ENCODE measurements around the gene PHF12. TPM values are rescaled to one million over a fixed set of nuclear protein-coding genes. Genes with fewer than 3 reads are reported as not detected.
A peak's percentile ranks its signal among the peaks of the same experiment; 100 is the strongest.

Gene PHF12
- total and polyA plus RNA-seq, 10 of the 15 experiments (the other 5 are each of a cell fraction or from before 2014, with no cell fraction given) = 1.3 to 43.9 (median 19.2) TPM

DNA sequence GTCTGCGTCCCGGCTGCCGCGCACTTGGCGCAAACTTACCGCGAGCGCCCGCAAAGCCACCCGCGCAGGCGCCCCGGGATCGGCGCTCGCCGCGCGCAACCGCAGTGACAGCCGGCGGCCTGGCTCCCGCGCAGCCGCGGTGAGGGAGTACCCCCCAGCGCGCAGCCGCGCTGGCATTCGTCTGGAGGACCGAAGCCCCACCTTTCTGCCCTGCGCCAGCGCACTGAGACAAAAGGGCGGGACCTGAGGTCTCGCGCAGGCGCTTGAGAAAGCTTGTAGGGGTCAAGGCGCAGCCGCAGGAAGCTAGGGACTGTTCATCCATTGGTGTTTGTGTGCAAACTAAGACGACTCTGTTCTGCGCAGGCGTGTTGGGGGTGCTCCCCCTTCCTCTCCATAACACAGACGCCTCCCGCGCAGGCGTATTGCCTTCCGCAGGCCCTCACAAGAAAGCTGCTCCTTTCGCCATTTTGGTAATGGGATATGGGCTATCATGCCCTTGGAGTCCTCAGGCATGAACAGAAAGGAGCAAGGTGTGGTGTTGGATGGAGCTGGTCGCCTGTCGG, at the start of gene PHF12 (continued):
- TF ChIP-seq, protein P1, sequence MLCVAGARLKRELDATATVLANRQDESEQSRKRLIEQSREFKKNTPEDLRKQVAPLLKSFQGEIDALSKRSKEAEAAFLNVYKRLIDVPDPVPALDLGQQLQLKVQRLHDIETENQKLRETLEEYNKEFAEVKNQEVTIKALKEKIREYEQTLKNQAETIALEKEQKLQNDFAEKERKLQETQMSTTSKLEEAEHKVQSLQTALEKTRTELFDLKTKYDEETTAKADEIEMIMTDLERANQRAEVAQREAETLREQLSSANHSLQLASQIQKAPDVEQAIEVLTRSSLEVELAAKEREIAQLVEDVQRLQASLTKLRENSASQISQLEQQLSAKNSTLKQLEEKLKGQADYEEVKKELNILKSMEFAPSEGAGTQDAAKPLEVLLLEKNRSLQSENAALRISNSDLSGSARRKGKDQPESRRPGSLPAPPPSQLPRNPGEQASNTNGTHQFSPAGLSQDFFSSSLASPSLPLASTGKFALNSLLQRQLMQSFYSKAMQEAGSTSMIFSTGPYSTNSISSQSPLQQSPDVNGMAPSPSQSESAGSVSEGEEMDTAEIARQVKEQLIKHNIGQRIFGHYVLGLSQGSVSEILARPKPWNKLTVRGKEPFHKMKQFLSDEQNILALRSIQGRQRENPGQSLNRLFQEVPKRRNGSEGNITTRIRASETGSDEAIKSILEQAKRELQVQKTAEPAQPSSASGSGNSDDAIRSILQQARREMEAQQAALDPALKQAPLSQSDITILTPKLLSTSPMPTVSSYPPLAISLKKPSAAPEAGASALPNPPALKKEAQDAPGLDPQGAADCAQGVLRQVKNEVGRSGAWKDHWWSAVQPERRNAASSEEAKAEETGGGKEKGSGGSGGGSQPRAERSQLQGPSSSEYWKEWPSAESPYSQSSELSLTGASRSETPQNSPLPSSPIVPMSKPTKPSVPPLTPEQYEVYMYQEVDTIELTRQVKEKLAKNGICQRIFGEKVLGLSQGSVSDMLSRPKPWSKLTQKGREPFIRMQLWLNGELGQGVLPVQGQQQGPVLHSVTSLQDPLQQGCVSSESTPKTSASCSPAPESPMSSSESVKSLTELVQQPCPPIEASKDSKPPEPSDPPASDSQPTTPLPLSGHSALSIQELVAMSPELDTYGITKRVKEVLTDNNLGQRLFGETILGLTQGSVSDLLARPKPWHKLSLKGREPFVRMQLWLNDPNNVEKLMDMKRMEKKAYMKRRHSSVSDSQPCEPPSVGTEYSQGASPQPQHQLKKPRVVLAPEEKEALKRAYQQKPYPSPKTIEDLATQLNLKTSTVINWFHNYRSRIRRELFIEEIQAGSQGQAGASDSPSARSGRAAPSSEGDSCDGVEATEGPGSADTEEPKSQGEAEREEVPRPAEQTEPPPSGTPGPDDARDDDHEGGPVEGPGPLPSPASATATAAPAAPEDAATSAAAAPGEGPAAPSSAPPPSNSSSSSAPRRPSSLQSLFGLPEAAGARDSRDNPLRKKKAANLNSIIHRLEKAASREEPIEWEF (IDR thresholded peaks at IDR 0.05; ENCODE audit: insufficient replicate concordance, low read depth, low read length) = no peak
- TF ChIP-seq TARDBP (IDR thresholded peaks at IDR 0.05; ENCODE audit: borderline replicate concordance) (no peak), FOS (IDR thresholded peaks at IDR 0.05; ENCODE audit: borderline replicate concordance, extremely low read depth, insufficient read length) (no peak), RCOR1 (conservative IDR thresholded peaks at IDR 0.05; ENCODE audit: low read depth, low read length) (no peak), CHD4 (IDR thresholded peaks at IDR 0.05) (no peak), ESRRA (IDR thresholded peaks at IDR 0.05; ENCODE audit: low read length) (peak; percentile 70; the same call in 1 of the 2 replicates), FOXM1 (IDR thresholded peaks at IDR 0.05; ENCODE audit: low read depth, low read length) (no peak), PAX8 (IDR thresholded peaks at IDR 0.05) (no peak; the same call in 1 of the 2 replicates), SPI1 (IDR thresholded peaks at IDR 0.05; ENCODE audit: borderline replicate concordance, insufficient read depth, low read depth, low read length) (peak; percentile 22; the same call in 1 of the 2 replicates), ZNF274 (IDR thresholded peaks at IDR 0.05; ENCODE audit: insufficient read depth, insufficient read length) (no peak), MEF2B (IDR thresholded peaks at IDR 0.05; ENCODE audit: partially characterized antibody, poor library complexity, severe bottlenecking) (no peak), STAT3 (IDR thresholded peaks at IDR 0.05; ENCODE audit: low read depth, low read length) (no peak)
- TF ChIP-seq, protein P2, sequence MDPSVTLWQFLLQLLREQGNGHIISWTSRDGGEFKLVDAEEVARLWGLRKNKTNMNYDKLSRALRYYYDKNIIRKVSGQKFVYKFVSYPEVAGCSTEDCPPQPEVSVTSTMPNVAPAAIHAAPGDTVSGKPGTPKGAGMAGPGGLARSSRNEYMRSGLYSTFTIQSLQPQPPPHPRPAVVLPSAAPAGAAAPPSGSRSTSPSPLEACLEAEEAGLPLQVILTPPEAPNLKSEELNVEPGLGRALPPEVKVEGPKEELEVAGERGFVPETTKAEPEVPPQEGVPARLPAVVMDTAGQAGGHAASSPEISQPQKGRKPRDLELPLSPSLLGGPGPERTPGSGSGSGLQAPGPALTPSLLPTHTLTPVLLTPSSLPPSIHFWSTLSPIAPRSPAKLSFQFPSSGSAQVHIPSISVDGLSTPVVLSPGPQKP (IDR thresholded peaks at IDR 0.05; ENCODE audit: low read depth, low read length) = no peak
- TF ChIP-seq, protein P3, sequence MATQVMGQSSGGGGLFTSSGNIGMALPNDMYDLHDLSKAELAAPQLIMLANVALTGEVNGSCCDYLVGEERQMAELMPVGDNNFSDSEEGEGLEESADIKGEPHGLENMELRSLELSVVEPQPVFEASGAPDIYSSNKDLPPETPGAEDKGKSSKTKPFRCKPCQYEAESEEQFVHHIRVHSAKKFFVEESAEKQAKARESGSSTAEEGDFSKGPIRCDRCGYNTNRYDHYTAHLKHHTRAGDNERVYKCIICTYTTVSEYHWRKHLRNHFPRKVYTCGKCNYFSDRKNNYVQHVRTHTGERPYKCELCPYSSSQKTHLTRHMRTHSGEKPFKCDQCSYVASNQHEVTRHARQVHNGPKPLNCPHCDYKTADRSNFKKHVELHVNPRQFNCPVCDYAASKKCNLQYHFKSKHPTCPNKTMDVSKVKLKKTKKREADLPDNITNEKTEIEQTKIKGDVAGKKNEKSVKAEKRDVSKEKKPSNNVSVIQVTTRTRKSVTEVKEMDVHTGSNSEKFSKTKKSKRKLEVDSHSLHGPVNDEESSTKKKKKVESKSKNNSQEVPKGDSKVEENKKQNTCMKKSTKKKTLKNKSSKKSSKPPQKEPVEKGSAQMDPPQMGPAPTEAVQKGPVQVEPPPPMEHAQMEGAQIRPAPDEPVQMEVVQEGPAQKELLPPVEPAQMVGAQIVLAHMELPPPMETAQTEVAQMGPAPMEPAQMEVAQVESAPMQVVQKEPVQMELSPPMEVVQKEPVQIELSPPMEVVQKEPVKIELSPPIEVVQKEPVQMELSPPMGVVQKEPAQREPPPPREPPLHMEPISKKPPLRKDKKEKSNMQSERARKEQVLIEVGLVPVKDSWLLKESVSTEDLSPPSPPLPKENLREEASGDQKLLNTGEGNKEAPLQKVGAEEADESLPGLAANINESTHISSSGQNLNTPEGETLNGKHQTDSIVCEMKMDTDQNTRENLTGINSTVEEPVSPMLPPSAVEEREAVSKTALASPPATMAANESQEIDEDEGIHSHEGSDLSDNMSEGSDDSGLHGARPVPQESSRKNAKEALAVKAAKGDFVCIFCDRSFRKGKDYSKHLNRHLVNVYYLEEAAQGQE (IDR thresholded peaks at IDR 0.05; ENCODE audit: low read depth, low read length) = no peak
- TF ChIP-seq, protein P4, sequence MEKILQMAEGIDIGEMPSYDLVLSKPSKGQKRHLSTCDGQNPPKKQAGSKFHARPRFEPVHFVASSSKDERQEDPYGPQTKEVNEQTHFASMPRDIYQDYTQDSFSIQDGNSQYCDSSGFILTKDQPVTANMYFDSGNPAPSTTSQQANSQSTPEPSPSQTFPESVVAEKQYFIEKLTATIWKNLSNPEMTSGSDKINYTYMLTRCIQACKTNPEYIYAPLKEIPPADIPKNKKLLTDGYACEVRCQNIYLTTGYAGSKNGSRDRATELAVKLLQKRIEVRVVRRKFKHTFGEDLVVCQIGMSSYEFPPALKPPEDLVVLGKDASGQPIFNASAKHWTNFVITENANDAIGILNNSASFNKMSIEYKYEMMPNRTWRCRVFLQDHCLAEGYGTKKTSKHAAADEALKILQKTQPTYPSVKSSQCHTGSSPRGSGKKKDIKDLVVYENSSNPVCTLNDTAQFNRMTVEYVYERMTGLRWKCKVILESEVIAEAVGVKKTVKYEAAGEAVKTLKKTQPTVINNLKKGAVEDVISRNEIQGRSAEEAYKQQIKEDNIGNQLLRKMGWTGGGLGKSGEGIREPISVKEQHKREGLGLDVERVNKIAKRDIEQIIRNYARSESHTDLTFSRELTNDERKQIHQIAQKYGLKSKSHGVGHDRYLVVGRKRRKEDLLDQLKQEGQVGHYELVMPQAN (conservative IDR thresholded peaks at IDR 0.05) = 0 out of 2 replicates have a peak, but pooled peaks have one; percentile 11
- TF ChIP-seq, protein P5, sequence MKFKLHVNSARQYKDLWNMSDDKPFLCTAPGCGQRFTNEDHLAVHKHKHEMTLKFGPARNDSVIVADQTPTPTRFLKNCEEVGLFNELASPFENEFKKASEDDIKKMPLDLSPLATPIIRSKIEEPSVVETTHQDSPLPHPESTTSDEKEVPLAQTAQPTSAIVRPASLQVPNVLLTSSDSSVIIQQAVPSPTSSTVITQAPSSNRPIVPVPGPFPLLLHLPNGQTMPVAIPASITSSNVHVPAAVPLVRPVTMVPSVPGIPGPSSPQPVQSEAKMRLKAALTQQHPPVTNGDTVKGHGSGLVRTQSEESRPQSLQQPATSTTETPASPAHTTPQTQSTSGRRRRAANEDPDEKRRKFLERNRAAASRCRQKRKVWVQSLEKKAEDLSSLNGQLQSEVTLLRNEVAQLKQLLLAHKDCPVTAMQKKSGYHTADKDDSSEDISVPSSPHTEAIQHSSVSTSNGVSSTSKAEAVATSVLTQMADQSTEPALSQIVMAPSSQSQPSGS (IDR thresholded peaks at IDR 0.05; ENCODE audit: low read length) = no peak

All from GM12878 (cell line).